ENCODE results near the gene XIRP1. TPM values are rescaled to one million over a fixed set of nuclear protein-coding genes. Genes with fewer than 3 reads are reported as not detected.

The XIRP1 gene
- total RNA-seq, 4 donors from 2014 or later: 0.40 to 6.0 TPM; not detected in 2

GRCh38 chr3:39146611-39147591 is 45.5 kb downstream of the XIRP1 start:
- Histone ChIP-seq H3K27ac (peak overlapping the region; percentile 98 to 99 (median 98)), H3K9me3 (no peaks in the 10 kb centered on the region), H3K36me3 (peaks cover 0 to 30% (median 11%) of the 10 kb centered on the region in 4 donors), H3K27me3 (no peaks in the 10 kb centered on the region), H3K4me1 (peaks cover 65 to 84% (median 80%) of the 10 kb centered on the region in 4 donors), H3K4me3 (peak overlapping the region in 1 of 4 donors; percentile 32)
- DNase-seq: peak; percentile 85
- WGBS, 2 donors (ENCODE audit: low coverage in 1 of 2): 22% methylated on average over 15 of the region's 15 CpGs; no CpG with 5 or more reads in 1 of the 2 donors
- intact Hi-C loops (cut with DNase I; ENCODE audit: low total_unique reads) (no loop called here), in situ Hi-C loops (cut with MboI; ENCODE audit: low pct_ligation_motif_present in 1 of 4, low pct_unique_long_range_greater_than_20kb in 1 of 4, low sequenced_read_pairs in 3 of 4) (no loop called here)
- TF ChIP-seq CTCF (IDR thresholded peaks at IDR 0.05): peak in 1 of 5 experiments; percentile 18
- no peak for TF ChIP-seq POLR2A (IDR thresholded peaks at IDR 0.05)
- peak in 2 of 3 donors; percentile 57 to 73 for TF ChIP-seq POLR2AphosphoS5 (IDR thresholded peaks at IDR 0.05)
- no peak for TF ChIP-seq EP300 (IDR thresholded peaks at IDR 0.05; ENCODE audit: low read depth)

- Histone ChIP-seq H3K36me3 (peaks cover 0 to 30% (median 11%) of the 10 kb centered on the region in 4 donors), H3K4me3 (no peak overlapping the region), H3K27me3 (no peaks in the 10 kb centered on the region), H3K4me1 (peaks cover 65 to 84% (median 80%) of the 10 kb centered on the region in 4 donors), H3K27ac (peak overlapping the region; percentile 98 to 99 (median 98)), H3K9me3 (no peaks in the 10 kb centered on the region)
- WGBS, 2 donors (ENCODE audit: low coverage in 1 of 2): 19 to 32% methylated on average over 6 to 11 of the region's 11 CpGs
- in situ Hi-C loops (cut with MboI; ENCODE audit: low pct_ligation_motif_present in 1 of 4, low pct_unique_long_range_greater_than_20kb in 1 of 4, low sequenced_read_pairs in 3 of 4): no loop called here
- TF ChIP-seq CTCF (IDR thresholded peaks at IDR 0.05) (peak; percentile 23 to 75 (median 37)), POLR2A (IDR thresholded peaks at IDR 0.05) (no peak), POLR2AphosphoS5 (IDR thresholded peaks at IDR 0.05) (peak in 2 of 3 donors; percentile 13 to 17), EP300 (IDR thresholded peaks at IDR 0.05; ENCODE audit: low read depth) (no peak)
- DNase-seq: peak; percentile 79
- intact Hi-C loops (cut with DNase I; ENCODE audit: low total_unique reads): no loop called here
Observed at GRCh38 chr3:39146083-39146501, 46.3 kb downstream of the XIRP1 start.

- 95 to 100% methylated on average over 2 to 23 of the region's 23 CpGs for WGBS, 2 donors (ENCODE audit: low coverage in 1 of 2)
- intact Hi-C loops (cut with DNase I; ENCODE audit: low total_unique reads): loop anchor here (5.0 kb wide), 1 partner anchor 37 kb away; no protein-coding TSS in a partner anchor
- Histone ChIP-seq H3K4me1 (peaks cover 64 to 84% (median 79%) of the 10 kb centered on the region in 4 donors), H3K27me3 (no peaks in the 10 kb centered on the region), H3K9me3 (no peaks in the 10 kb centered on the region), H3K27ac (no peak overlapping the region), H3K36me3 (peaks cover 0 to 30% (median 11%) of the 10 kb centered on the region in 4 donors), H3K4me3 (no peak overlapping the region)
- in situ Hi-C loops (cut with MboI; ENCODE audit: low pct_ligation_motif_present in 1 of 4, low pct_unique_long_range_greater_than_20kb in 1 of 4, low sequenced_read_pairs in 3 of 4): no loop called here
- peak; percentile 9 for DNase-seq
- TF ChIP-seq EP300 (IDR thresholded peaks at IDR 0.05; ENCODE audit: low read depth) (no peak), POLR2AphosphoS5 (IDR thresholded peaks at IDR 0.05) (no peak), POLR2A (IDR thresholded peaks at IDR 0.05) (no peak), CTCF (IDR thresholded peaks at IDR 0.05) (no peak)
Observed at GRCh38 chr3:39144748-39145380, 47.5 kb downstream of the XIRP1 start.
